Measurements from ENCODE around the gene METRN. TPM values are rescaled to one million over a fixed set of nuclear protein-coding genes. Genes with fewer than 3 reads are reported as not detected.

METRN gene
- total RNA-seq, 1 donor from 2014 or later, result 6.7 TPM

DNA sequence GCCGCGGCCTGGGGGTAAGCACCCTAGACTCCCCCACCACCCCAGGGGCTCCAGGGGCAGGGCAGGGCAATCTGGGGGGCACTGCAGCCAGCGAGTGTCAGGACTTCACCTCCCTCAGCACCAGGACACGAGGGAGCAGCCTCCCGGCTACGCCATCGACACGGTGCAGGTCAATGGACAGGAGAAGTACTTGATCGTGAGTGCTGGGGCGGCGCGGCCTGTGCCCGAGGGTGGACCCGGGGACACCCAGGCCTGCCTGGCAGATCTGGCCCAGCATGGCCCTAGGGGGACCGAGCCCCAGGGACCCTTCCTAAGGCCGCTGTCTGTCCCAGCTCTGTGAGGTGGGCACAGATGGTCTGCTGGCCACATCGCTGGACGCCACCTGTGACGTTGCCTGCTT, 42.5 kb upstream of the METRN start:
- no peak overlapping the region for H3K4me3 Mint-ChIP-seq
- TF ChIP-seq, protein P1, sequence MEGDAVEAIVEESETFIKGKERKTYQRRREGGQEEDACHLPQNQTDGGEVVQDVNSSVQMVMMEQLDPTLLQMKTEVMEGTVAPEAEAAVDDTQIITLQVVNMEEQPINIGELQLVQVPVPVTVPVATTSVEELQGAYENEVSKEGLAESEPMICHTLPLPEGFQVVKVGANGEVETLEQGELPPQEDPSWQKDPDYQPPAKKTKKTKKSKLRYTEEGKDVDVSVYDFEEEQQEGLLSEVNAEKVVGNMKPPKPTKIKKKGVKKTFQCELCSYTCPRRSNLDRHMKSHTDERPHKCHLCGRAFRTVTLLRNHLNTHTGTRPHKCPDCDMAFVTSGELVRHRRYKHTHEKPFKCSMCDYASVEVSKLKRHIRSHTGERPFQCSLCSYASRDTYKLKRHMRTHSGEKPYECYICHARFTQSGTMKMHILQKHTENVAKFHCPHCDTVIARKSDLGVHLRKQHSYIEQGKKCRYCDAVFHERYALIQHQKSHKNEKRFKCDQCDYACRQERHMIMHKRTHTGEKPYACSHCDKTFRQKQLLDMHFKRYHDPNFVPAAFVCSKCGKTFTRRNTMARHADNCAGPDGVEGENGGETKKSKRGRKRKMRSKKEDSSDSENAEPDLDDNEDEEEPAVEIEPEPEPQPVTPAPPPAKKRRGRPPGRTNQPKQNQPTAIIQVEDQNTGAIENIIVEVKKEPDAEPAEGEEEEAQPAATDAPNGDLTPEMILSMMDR (IDR thresholded peaks at IDR 0.05), result no peak
- intact Hi-C loops (cut with micrococcal nuclease), result no loop called here
- H3K36me3 Mint-ChIP-seq (ENCODE audit: low read depth), result peaks cover 33% of the 10 kb centered on the region
- CTCF ChIA-PET, result no interaction called here
- no peak for ATAC-seq (ENCODE audit: low read depth)
- H3K9me3 Mint-ChIP-seq, result no peaks in the 10 kb centered on the region
- POLR2A ChIA-PET, result no interaction called here
- DNase-seq, result no peak
- peaks cover 9% of the 10 kb centered on the region for H3K27me3 Mint-ChIP-seq
- no peak overlapping the region for H3K27ac Mint-ChIP-seq
- H3K4me1 Mint-ChIP-seq, result peaks cover 22% of the 10 kb centered on the region

DNA sequence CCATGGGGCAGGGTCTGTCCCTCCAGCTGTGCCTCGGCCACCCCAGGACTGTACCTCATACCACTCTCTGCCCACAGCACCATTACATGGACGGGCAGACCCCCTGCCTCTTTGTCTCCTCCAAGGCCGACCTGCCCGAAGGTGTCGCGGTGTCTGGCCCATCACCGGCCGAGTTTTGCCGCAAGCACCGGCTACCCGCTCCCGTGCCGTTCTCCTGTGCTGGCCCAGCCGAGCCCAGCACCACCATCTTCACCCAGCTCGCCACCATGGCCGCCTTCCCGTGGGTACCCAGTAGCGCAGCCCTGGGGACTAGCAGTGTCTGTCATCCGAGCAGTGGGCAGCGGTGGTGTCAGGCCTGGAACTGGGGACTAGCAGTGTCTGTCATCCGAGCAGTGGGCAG, 42.1 kb upstream of the METRN start:
- ATAC-seq (ENCODE audit: low read depth) (no peak), DNase-seq (no peak)
- peaks cover 33% of the 10 kb centered on the region for H3K36me3 Mint-ChIP-seq (ENCODE audit: low read depth)
- H3K27ac Mint-ChIP-seq, result no peak overlapping the region
- TF ChIP-seq, protein P1 (IDR thresholded peaks at IDR 0.05), result no peak
- POLR2A ChIA-PET, result no interaction called here
- no peaks in the 10 kb centered on the region for H3K9me3 Mint-ChIP-seq
- no peak overlapping the region for H3K4me3 Mint-ChIP-seq
- CTCF ChIA-PET, result no interaction called here
- peaks cover 18% of the 10 kb centered on the region for H3K4me1 Mint-ChIP-seq
- intact Hi-C loops (cut with micrococcal nuclease), result no loop called here
- peaks cover 9% of the 10 kb centered on the region for H3K27me3 Mint-ChIP-seq

DNA sequence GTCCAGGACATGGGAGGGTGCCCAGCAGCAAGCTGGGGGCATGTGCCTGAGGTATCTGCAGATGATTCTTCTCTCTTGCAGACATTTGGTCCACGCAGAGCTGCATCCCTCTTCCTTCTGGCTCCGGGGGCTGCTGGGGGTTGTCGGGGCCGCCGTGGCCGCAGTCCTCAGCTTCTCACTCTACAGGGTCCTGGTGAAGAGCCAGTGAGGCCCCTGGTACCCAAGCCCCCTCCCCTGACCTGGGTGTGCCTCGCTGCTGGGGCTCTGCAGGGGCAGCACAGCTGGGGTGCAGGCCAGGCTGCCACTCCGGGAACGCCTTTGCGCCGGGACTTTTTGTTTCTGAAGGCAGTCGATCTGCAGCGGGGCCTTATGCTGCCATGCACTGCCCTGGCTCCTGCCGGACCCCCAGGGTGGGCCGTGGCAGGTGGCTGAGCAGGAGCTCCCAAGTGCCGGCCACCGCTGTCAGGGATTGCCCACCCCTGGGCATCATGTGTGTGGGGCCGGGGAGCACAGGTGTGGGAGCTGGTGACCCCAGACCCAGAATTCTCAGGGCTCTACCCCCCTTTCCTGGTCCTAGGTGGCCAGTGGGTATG, 41.4 kb upstream of the METRN start:
- Mint-ChIP-seq H3K36me3 (ENCODE audit: low read depth) (peaks cover 33% of the 10 kb centered on the region), H3K4me3 (no peak overlapping the region), H3K27me3 (peaks cover 9% of the 10 kb centered on the region), H3K4me1 (peaks cover 18% of the 10 kb centered on the region), H3K27ac (no peak overlapping the region), H3K9me3 (no peaks in the 10 kb centered on the region)
- no peak for ATAC-seq (ENCODE audit: low read depth)
- DNase-seq, result no peak
- TF ChIP-seq, protein P1 (IDR thresholded peaks at IDR 0.05), result no peak
- ChIA-PET POLR2A (no interaction called here), CTCF (no interaction called here)
- intact Hi-C loops (cut with micrococcal nuclease), result no loop called here

GRCh38 chr16:674214-674881, 40.6 kb upstream of the METRN start:
- intact Hi-C loops (cut with micrococcal nuclease), result no loop called here
- H3K27ac Mint-ChIP-seq, result no peak overlapping the region
- ATAC-seq (ENCODE audit: low read depth), result no peak
- CTCF ChIA-PET, result no interaction called here
- peaks cover 15% of the 10 kb centered on the region for H3K4me1 Mint-ChIP-seq
- TF ChIP-seq, protein P1 (IDR thresholded peaks at IDR 0.05), result no peak
- POLR2A ChIA-PET, result interaction anchor here (0.6 to 2.4 kb wide), 2 partner anchors 16 to 739 kb away, joined by 10 to 12 read pairs; partner anchors contain the start of gene WDR24
- H3K9me3 Mint-ChIP-seq, result no peaks in the 10 kb centered on the region
- H3K36me3 Mint-ChIP-seq (ENCODE audit: low read depth), result peaks cover 30% of the 10 kb centered on the region
- peaks cover 9% of the 10 kb centered on the region for H3K27me3 Mint-ChIP-seq
- H3K4me3 Mint-ChIP-seq, result no peak overlapping the region
- no peak for DNase-seq

GRCh38 chr16:674968-675883, 39.7 kb upstream of the METRN start, which contains the start of gene RHBDL1:
RHBDL1 (plus strand) TSS chr16:675671; CDS start chr16:675791, 120 bp downstream.
- ChIA-PET CTCF (no interaction called here), POLR2A (interaction anchor here (0.5 to 2.4 kb wide), 5 partner anchors 15 to 738 kb away, joined by 3 to 12 read pairs (median 6); partner anchors contain the start of genes AXIN1 and WDR24)
- DNase-seq (no peak), ATAC-seq (ENCODE audit: low read depth) (no peak)
- Mint-ChIP-seq H3K27me3 (peaks cover 9% of the 10 kb centered on the region), H3K4me3 (peak within 1 kb of the TSS; percentile 35), H3K9me3 (no peaks in the 10 kb centered on the region), H3K27ac (no peak within 1 kb of the TSS), H3K4me1 (peaks cover 15% of the 10 kb centered on the region), H3K36me3 (ENCODE audit: low read depth) (peaks cover 24% of the 10 kb centered on the region)
- TF ChIP-seq, protein P1 (IDR thresholded peaks at IDR 0.05), result no peak
- intact Hi-C loops (cut with micrococcal nuclease), result no loop called here

Measured in activated B cell treated with CpG ODN at 0.5 μM for 24 hours (primary cell).